HFF-Myc (cell line): ENCODE measurements around the gene KRAS.

ENCODE experiments used
- DNase-seq: peaks from one replicate; pipeline ENCODE4 v3.0.0-alpha.2; 2011; ENCODE audit warnings: low read depth; ENCODE audit errors: extremely low read depth
- H3K4me3 ChIP-seq: replicated peaks from 2 replicates; pipeline ENCODE4 v1.5.1; 2011; ENCODE audit warnings: low read depth, mild to moderate bottlenecking, control low read depth, low read length
- TF ChIP-seq, protein P1 (sequence below): IDR thresholded peaks from 2 replicates; pipeline ENCODE4 v1.5.1; 2012; ENCODE audit warnings: mild to moderate bottlenecking, low read depth, low read length, control low read depth; ENCODE audit errors: missing control alignments

The KRAS gene

DNA sequence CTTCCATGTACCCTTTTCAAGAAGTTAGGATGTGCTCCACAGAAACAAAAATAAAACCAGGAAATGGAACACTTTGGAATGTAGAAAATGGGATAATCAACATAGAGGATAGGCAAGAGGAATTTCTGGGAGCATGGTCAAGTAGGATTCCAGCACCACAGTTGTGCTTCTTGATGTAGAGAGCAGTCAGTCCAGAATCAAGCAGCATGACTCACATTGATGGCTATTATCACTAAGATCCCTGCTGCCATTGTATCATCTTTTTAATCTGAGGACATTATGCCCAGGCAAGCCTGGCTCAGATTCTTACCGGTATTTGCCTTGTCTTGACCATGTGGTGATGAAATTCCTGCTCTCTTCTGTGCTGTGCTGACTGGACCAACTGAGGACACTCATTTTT is 50.0 kb downstream of the KRAS start:
- DNase-seq, result no peak

GRCh38 chr12:25197608-25198007 is 53.1 kb downstream of the KRAS start:
- TF ChIP-seq, protein P1, sequence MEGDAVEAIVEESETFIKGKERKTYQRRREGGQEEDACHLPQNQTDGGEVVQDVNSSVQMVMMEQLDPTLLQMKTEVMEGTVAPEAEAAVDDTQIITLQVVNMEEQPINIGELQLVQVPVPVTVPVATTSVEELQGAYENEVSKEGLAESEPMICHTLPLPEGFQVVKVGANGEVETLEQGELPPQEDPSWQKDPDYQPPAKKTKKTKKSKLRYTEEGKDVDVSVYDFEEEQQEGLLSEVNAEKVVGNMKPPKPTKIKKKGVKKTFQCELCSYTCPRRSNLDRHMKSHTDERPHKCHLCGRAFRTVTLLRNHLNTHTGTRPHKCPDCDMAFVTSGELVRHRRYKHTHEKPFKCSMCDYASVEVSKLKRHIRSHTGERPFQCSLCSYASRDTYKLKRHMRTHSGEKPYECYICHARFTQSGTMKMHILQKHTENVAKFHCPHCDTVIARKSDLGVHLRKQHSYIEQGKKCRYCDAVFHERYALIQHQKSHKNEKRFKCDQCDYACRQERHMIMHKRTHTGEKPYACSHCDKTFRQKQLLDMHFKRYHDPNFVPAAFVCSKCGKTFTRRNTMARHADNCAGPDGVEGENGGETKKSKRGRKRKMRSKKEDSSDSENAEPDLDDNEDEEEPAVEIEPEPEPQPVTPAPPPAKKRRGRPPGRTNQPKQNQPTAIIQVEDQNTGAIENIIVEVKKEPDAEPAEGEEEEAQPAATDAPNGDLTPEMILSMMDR, result no peak
- no peak for DNase-seq

More for the DNA sequence above, 50.0 kb downstream of the KRAS start:
- TF ChIP-seq, protein P1, result no peak
- H3K4me3 ChIP-seq, result no peak overlapping the region

GRCh38 chr12:25195056-25195971 is 55.4 kb downstream of the KRAS start, which contains the start of the genes DNAI7 and ETFRF1:
TSS of gene DNAI7 (minus strand) at chr12:25195160. CDS start at chr12:25195078, 82 bp downstream.
TSS of gene ETFRF1 (plus strand) at chr12:25195237. CDS start at chr12:25203957, 8,720 bp downstream.
- TF ChIP-seq, protein P1, result no peak
- peak; percentile 85 for DNase-seq
- peak within 1 kb of the TSS; percentile 75 for H3K4me3 ChIP-seq

More at GRCh38 chr12:25197608-25198007, 53.1 kb downstream of the KRAS start:
- no peak overlapping the region for H3K4me3 ChIP-seq

DNA sequence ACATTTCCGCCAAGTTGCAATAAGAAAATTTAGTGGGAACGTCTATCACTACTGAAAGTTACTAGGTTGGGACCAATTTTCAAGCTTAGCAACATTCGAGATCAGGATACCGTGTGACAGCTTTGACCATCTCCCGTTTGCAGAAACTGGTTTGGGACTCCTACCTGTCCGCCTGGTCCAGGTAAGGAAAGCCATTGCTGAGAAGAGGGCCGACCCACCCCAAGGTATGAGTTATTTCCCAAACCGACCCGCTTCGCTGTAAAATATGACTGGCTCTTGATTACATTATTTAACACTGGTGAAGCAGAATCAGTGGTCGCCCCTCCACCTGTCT is 56.0 kb downstream of the KRAS start:
- H3K4me3 ChIP-seq, result peak overlapping the region; percentile 75
- DNase-seq, result no peak
- TF ChIP-seq, protein P1, result no peak

DNA sequence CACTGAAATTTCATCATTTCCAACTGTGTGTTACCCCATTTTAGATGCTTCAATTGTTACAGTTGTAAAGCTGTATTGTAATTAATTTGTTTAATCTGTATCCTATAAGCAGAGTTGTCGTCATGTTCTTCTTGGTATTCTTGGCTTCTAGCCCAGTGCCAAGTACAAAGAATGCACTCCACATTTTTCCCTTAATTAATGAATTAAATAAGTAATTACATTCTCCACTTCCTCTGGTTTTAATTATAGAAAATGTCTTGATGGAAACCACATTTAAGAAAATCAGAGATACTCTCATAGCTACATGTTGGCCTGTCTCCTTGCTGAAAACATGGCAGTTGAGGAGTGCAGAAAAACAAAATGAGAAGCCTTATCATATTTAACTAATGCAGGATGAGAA is 56.5 kb downstream of the KRAS start:
- DNase-seq, result no peak
- H3K4me3 ChIP-seq, result peak overlapping the region; percentile 75; the same call in 1 of the 2 replicates
- TF ChIP-seq, protein P1, result no peak

DNA sequence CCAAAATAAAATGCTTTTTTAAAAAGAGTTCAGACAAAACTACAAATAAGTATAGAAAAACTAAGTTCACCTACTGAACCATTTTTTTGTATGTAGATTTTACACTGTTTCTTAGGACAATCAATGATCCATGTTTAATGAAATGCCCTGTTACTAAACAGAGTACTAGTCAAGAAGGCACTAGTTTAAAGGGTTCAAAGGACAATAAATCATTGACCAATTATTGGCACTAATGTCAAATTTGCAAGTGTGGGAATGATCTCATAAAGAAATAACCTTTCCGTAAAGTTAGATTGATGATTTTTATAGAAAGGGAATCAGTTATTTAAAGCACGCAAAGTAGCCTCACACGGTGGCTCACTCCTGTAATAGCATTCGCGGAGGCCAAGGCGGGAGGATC is 59.9 kb downstream of the KRAS start:
- DNase-seq, result no peak
- no peak overlapping the region for H3K4me3 ChIP-seq

More for the DNA sequence above, 59.9 kb downstream of the KRAS start:
- TF ChIP-seq, protein P1, result no peak
